SK-N-SH (cell line): ENCODE data around the gene ST8SIA4. TPM values are rescaled to one million over a fixed set of nuclear protein-coding genes. Genes with fewer than 3 reads are reported as not detected.

Experiments
- CTCF ChIA-PET: fragments of 300-600, 350-600 bp; formaldehyde crosslinking; extraction: SDS; loops from one replicate; lab custom pipeline; 2021; lab: Yijun Ruan, JAX
- POLR2A ChIA-PET: fragments of 350-600 bp; sonication (Branson Sonifier 250); formaldehyde crosslinking; extraction: SDS; loops from one replicate; lab custom pipeline; 2020; ENCODE audit warnings: antibody characterized with exemption, inconsistent platforms; lab: Yijun Ruan, JAX
- DNase-seq: peaks from one replicate; pipeline ENCODE4 v3.0.0; 2012
- H2AFZ ChIP-seq: fragments of 200-600 bp; sonication (generic); 2 replicates; pipeline ENCODE4 v1.8.1; 2016; ENCODE audit warnings: antibody characterized with exemption, mild to moderate bottlenecking, low read depth
- H3F3A ChIP-seq: fragments of 200-600 bp; sonication (generic); replicated peaks from 2 replicates; pipeline ENCODE3; 2016; ENCODE audit warnings: antibody characterized with exemption, mild to moderate bottlenecking; ENCODE audit not compliant: insufficient read depth
- H3K27ac ChIP-seq, 2 experiments: fragments of 200-500 bp in 1 of 2; fragments of 200-600 bp in 1 of 2; sonication (Bioruptor generic) in 1 of 2; sonication (generic), shearing (Covaris generic) in 1 of 2; 2 replicates each; pipeline versions ENCODE4 v1.5.1 to v1.6.1; 2014 to 2016; ENCODE audit warnings: low read depth in 2 of 2, inconsistent platforms in 1 of 2, low read length in 1 of 2, mild to moderate bottlenecking in 1 of 2, mixed read lengths in 1 of 2
- H3K27me3 ChIP-seq: fragments of 200-600 bp; sonication (generic), shearing (Covaris generic); 2 replicates; pipeline ENCODE4 v1.6.1; 2016; ENCODE audit warnings: mixed run types; ENCODE audit not compliant: insufficient read depth
- H3K36me3 ChIP-seq, 2 experiments: fragments of 200-500 bp in 1 of 2; fragments of 200-600 bp in 1 of 2; sonication (Bioruptor generic) in 1 of 2; sonication (generic) in 1 of 2; replicated peaks in 1 of 2; 2 replicates each; pipeline versions ENCODE3 to v1.5.1; 2014 to 2016; ENCODE audit warnings: low read length in 1 of 2, mild to moderate bottlenecking in 1 of 2; ENCODE audit not compliant: insufficient read depth in 2 of 2, control insufficient read depth in 1 of 2
- H3K4me1 ChIP-seq, 2 experiments: fragments of 200-500 bp in 1 of 2; fragments of 200-600 bp in 1 of 2; sonication (Bioruptor generic) in 1 of 2; sonication (generic), shearing (Covaris generic) in 1 of 2; 2 replicates each; pipeline versions ENCODE4 v1.5.1 to v1.6.1; 2014 to 2016; ENCODE audit warnings: low read depth in 1 of 2, low read length in 1 of 2, mixed run types in 1 of 2; ENCODE audit not compliant: insufficient read depth in 2 of 2, control insufficient read depth in 1 of 2
- H3K4me2 ChIP-seq: fragments of 200-600 bp; sonication (generic), shearing (Covaris generic); 2 replicates; pipeline ENCODE4 v1.6.1; 2017; ENCODE audit warnings: mixed run types
- H3K4me3 ChIP-seq, 2 experiments: fragments of 200-500 bp in 1 of 2; fragments of 200-600 bp in 1 of 2; sonication (Bioruptor generic) in 1 of 2; sonication (generic), shearing (Covaris generic) in 1 of 2; 2 replicates each; pipeline versions ENCODE4 v1.5.1 to v1.8.1; 2014 to 2016; ENCODE audit warnings: low read depth in 2 of 2, inconsistent platforms in 1 of 2, low read length in 1 of 2, mild to moderate bottlenecking in 1 of 2, mixed read lengths in 1 of 2, moderate library complexity in 1 of 2
- H3K79me2 ChIP-seq: fragments of 200-600 bp; sonication (generic); 2 replicates; pipeline ENCODE4 v1.8.1; 2017; ENCODE audit warnings: mild to moderate bottlenecking; ENCODE audit not compliant: insufficient read depth
- H3K9ac ChIP-seq: fragments of 200-600 bp; sonication (generic); 2 replicates; pipeline ENCODE4 v1.6.1; 2017; ENCODE audit warnings: mixed run types
- H3K9me2 ChIP-seq: fragments of 200-600 bp; sonication (generic); 2 replicates; pipeline ENCODE4 v1.6.1; 2017; ENCODE audit warnings: mixed run types
- H3K9me3 ChIP-seq: fragments of 200-600 bp; sonication (generic); 2 replicates; pipeline ENCODE4 v1.6.1; 2017; ENCODE audit warnings: mixed run types, mild to moderate bottlenecking, moderate library complexity
- H4K20me1 ChIP-seq: fragments of 200-600 bp; sonication (generic); 2 replicates; pipeline ENCODE4 v1.6.1; 2017; ENCODE audit warnings: mild to moderate bottlenecking, mixed run types; ENCODE audit not compliant: insufficient read depth
- CHD2 ChIP-seq: fragments of 150-350 bp; IDR thresholded peaks from 2 replicates; pipeline ENCODE4 v1.6.1; 2018; ENCODE audit warnings: low read length; ENCODE audit not compliant: partially characterized antibody
- ELF1 ChIP-seq: IDR thresholded peaks from 2 replicates; pipeline ENCODE4 v1.4.0; 2012
- EP300 ChIP-seq, 2 experiments: IDR thresholded peaks; 2 replicates each; pipeline versions ENCODE4 v1.4.0 to v1.6.1; 2012; ENCODE audit warnings: borderline replicate concordance in 1 of 2, low read depth in 1 of 2, low read length in 1 of 2
- EZH2phosphoT487 ChIP-seq: fragments of 200-600 bp; sonication (generic); IDR thresholded peaks from 2 replicates; pipeline ENCODE4 v1.6.1; 2017; ENCODE audit warnings: low read depth, mixed run types, mild to moderate bottlenecking, antibody characterized with exemption, moderate library complexity, borderline replicate concordance
- FOXM1 ChIP-seq: IDR thresholded peaks from 2 replicates; pipeline ENCODE4 v1.4.0; 2012; ENCODE audit warnings: low read depth, mild to moderate bottlenecking
- GABPA ChIP-seq: IDR thresholded peaks from 2 replicates; pipeline ENCODE4 v1.4.0; 2012; ENCODE audit warnings: low read depth, mild to moderate bottlenecking
- IRF3 ChIP-seq: fragments of 150-350 bp; IDR thresholded peaks from 2 replicates; pipeline ENCODE4 v1.6.1; 2016; ENCODE audit warnings: mild to moderate bottlenecking, low read depth, low read length
- JUND ChIP-seq: IDR thresholded peaks from 2 replicates; pipeline ENCODE4 v1.4.0; 2012
- MEF2A ChIP-seq: IDR thresholded peaks from 2 replicates; pipeline ENCODE4 v1.4.0; 2012; ENCODE audit warnings: low read depth, borderline replicate concordance
- MXI1 ChIP-seq: IDR thresholded peaks from 2 replicates; pipeline ENCODE4 v1.6.1; 2012; ENCODE audit warnings: mild to moderate bottlenecking, low read depth, low read length, improper control_type of control experiment
- NFIC ChIP-seq: IDR thresholded peaks from 2 replicates; pipeline ENCODE4 v1.4.0; 2012; ENCODE audit warnings: borderline replicate concordance
- PBX3 ChIP-seq: IDR thresholded peaks from 2 replicates; pipeline ENCODE4; 2012
- POLR2AphosphoS5 ChIP-seq: IDR thresholded peaks from 2 replicates; pipeline ENCODE4 v1.6.1; 2012; ENCODE audit warnings: low read depth, low read length
- RCOR1 ChIP-seq: fragments of 150-350 bp; IDR thresholded peaks from 2 replicates; pipeline ENCODE4 v1.6.1; 2017; ENCODE audit warnings: antibody characterized with exemption, low read length
- RFX5 ChIP-seq: IDR thresholded peaks from 2 replicates; pipeline ENCODE4 v1.6.1; 2012; ENCODE audit warnings: mild to moderate bottlenecking, improper control_type of control experiment, low read length
- RXRA ChIP-seq: IDR thresholded peaks from 2 replicates; pipeline ENCODE4 v1.4.0; 2012; ENCODE audit warnings: low read depth, mild to moderate bottlenecking, borderline replicate concordance
- TEAD4 ChIP-seq: IDR thresholded peaks from 2 replicates; pipeline ENCODE4 v1.4.0; 2012; ENCODE audit warnings: mild to moderate bottlenecking, borderline replicate concordance; ENCODE audit not compliant: insufficient read depth
- USF1 ChIP-seq: IDR thresholded peaks from 2 replicates; pipeline ENCODE4 v1.4.0; 2012; ENCODE audit warnings: low read depth, borderline replicate concordance
- YY1 ChIP-seq: IDR thresholded peaks from 2 replicates; pipeline ENCODE4 v1.4.0; 2012; ENCODE audit warnings: low read depth, mild to moderate bottlenecking
- ZBTB33 ChIP-seq: IDR thresholded peaks from 2 replicates; pipeline ENCODE4 v1.4.0; 2012; ENCODE audit warnings: low read depth, borderline replicate concordance
- WGBS: methylation state at CpG from one replicate; pipeline ENCODE4 v1.1.6; 2017; ENCODE audit warnings: low lambda C conversion rate; 5-methylcytosine and 5-hydroxymethylcytosine counted together
- polyA plus RNA-seq, 3 experiments: library from polyadenylated mRNA; depleted of rRNA; stranded (reverse); fragments of >200 nt; gene quantifications; 2 replicates each; pipeline ENCODE4 v1.2.3, GENCODE V29; 2012

The ST8SIA4 gene
- polyA plus RNA-seq, 1 of the 3 experiments (the other 2 are of a cell fraction) = 0.02 TPM

GRCh38 chr5:100840789-100841188 is 62.3 kb downstream of the ST8SIA4 start:
- no peak overlapping the region for H3K4me3 ChIP-seq
- no peak overlapping the region for H3K27ac ChIP-seq
- H2AFZ ChIP-seq = no peak overlapping the region
- DNase-seq = no peak
- H3K4me1 ChIP-seq = peaks cover 0 to 11% of the 10 kb centered on the region in 2 experiments; a peak in 2 of 4 replicates
- H3K79me2 ChIP-seq = no peaks in the 10 kb centered on the region
- H3K36me3 ChIP-seq = no peaks in the 10 kb centered on the region
- no peaks in the 10 kb centered on the region for H3F3A ChIP-seq
- ChIA-PET CTCF (interaction anchor here (2.4 kb wide), 1 partner anchor 18 kb away, joined by 4 read pairs; no protein-coding TSS in a partner anchor), POLR2A (no interaction called here)
- H3K4me2 ChIP-seq = no peak overlapping the region
- no peak for TF ChIP-seq GABPA
- TF ChIP-seq USF1 = no peak
- TF ChIP-seq RCOR1 = no peak
- no peak for TF ChIP-seq JUND
- no peak for TF ChIP-seq MXI1
- no peak for TF ChIP-seq ELF1
- no peak for TF ChIP-seq IRF3
- TF ChIP-seq EZH2phosphoT487 = no peak
- no peak for TF ChIP-seq MEF2A
- no peak for TF ChIP-seq PBX3
- TF ChIP-seq RXRA = no peak
- no peak for TF ChIP-seq FOXM1
- no peak for TF ChIP-seq YY1
- TF ChIP-seq POLR2AphosphoS5 = no peak
- no peak for TF ChIP-seq TEAD4
- TF ChIP-seq ZBTB33 = no peak
- TF ChIP-seq EP300 (IDR thresholded peaks at IDR 0.05; ENCODE audit: borderline replicate concordance in 1 of 2, low read depth in 1 of 2, low read length in 1 of 2) = no peak
- TF ChIP-seq NFIC = no peak
- no peak for TF ChIP-seq CHD2
- TF ChIP-seq RFX5 = no peak
- no peak overlapping the region for H3K9ac ChIP-seq
- no peaks in the 10 kb centered on the region for H3K27me3 ChIP-seq
- H3K9me2 ChIP-seq = no peaks in the 10 kb centered on the region
- H4K20me1 ChIP-seq = no peaks in the 10 kb centered on the region
- 34% methylated on average over 1 of the region's 1 CpG for WGBS
- H3K9me3 ChIP-seq = no peaks in the 10 kb centered on the region
